K562 (cell line): ENCODE results near the gene HADHB. TPM values are rescaled to one million over a fixed set of nuclear protein-coding genes. Genes with fewer than 3 reads are reported as not detected.

ENCODE experiments used
- BRCA1 ChIP-seq, 2 experiments: fragments of 450-650 bp in 1 of 2; sonication (generic) in 1 of 2; formaldehyde crosslinking in 1 of 2; IDR thresholded peaks; 2 replicates each; pipeline versions ENCODE4 v1.5.0 to v1.6.1; 2017 to 2020; ENCODE audit warnings: mild to moderate bottlenecking in 1 of 2, missing genetic modification reagents in 1 of 2
- DACH1 ChIP-seq: fragments of 450-650 bp; IDR thresholded peaks from 2 replicates; pipeline ENCODE4 v1.6.1; 2018; ENCODE audit not compliant: partially characterized antibody
- FOSL1 ChIP-seq: fragments of 200-800 bp; sonication (Bioruptor generic); conservative IDR thresholded peaks from 2 replicates; pipeline ENCODE4 v1.6.1; 2016; ENCODE audit warnings: missing genetic modification characterization, missing compliant biosample characterization
- FOXJ2 ChIP-seq: fragments of 200-800 bp; sonication (Bioruptor generic); IDR thresholded peaks from 2 replicates; pipeline ENCODE4 v1.6.1; 2016; ENCODE audit warnings: missing genetic modification characterization, missing compliant biosample characterization
- FOXP4 ChIP-seq: sonication (generic); formaldehyde crosslinking; IDR thresholded peaks from 2 replicates; pipeline ENCODE4 v1.8.0; 2022; ENCODE audit warnings: mild to moderate bottlenecking, missing genetic modification reagents, borderline replicate concordance
- HIVEP1 ChIP-seq: fragments of 250-450 bp; sonication (Bioruptor Pico); IDR thresholded peaks from 2 replicates; pipeline ENCODE4 v1.4.0; 2020; ENCODE audit warnings: mild to moderate bottlenecking
- RBFOX2 ChIP-seq: fragments of 200-400 bp; formaldehyde crosslinking; IDR thresholded peaks from 2 replicates; pipeline ENCODE4 v1.6.1; 2017; ENCODE audit warnings: low read depth, mild to moderate bottlenecking, low read length, moderate library complexity
- SETDB1 ChIP-seq: IDR thresholded peaks from one replicate; pipeline ENCODE4 v1.6.1; 2012; ENCODE audit warnings: low read length, control low read depth, inconsistent platforms
- SFPQ ChIP-seq: fragments of 200-400 bp; formaldehyde crosslinking; IDR thresholded peaks from 2 replicates; pipeline ENCODE4 v1.6.1; 2017; ENCODE audit warnings: mild to moderate bottlenecking, low read depth, low read length, moderate library complexity
- SMAD2 ChIP-seq: fragments of 150-350 bp; IDR thresholded peaks from 2 replicates; pipeline ENCODE4 v1.6.1; 2014; ENCODE audit warnings: low read depth, mild to moderate bottlenecking, low read length
- THAP12 ChIP-seq: fragments of 250-450 bp; sonication (Bioruptor Pico); IDR thresholded peaks from 2 replicates; pipeline ENCODE4 v1.9.0; 2021; ENCODE audit warnings: mild to moderate bottlenecking, inconsistent platforms
- TSHZ1 ChIP-seq: fragments of 250-450 bp; sonication (Bioruptor Pico); IDR thresholded peaks from 2 replicates; pipeline ENCODE4 v1.4.0; 2020; ENCODE audit warnings: mild to moderate bottlenecking, moderate library complexity
- ZEB2 ChIP-seq: fragments of 450-650 bp; IDR thresholded peaks from 2 replicates; pipeline ENCODE4 v1.6.1; 2016
- ZNF280A ChIP-seq: fragments of 450-650 bp; IDR thresholded peaks from 2 replicates; pipeline ENCODE4 v1.6.1; 2018; ENCODE audit warnings: mild to moderate bottlenecking, low read depth; ENCODE audit not compliant: partially characterized antibody
- ZNF3 ChIP-seq: fragments of 250-450 bp; sonication (Bioruptor Pico); IDR thresholded peaks from 2 replicates; pipeline ENCODE4 v1.5.0; 2021; ENCODE audit warnings: mild to moderate bottlenecking, moderate library complexity
- ZNF408 ChIP-seq: fragments of 250-450 bp; sonication (Bioruptor Pico); IDR thresholded peaks from 2 replicates; pipeline ENCODE4 v1.4.0; 2020; ENCODE audit warnings: low read depth, mild to moderate bottlenecking, moderate library complexity
- ZNF444 ChIP-seq: fragments of 250-450 bp; sonication (Bioruptor Pico); IDR thresholded peaks from 2 replicates; pipeline ENCODE4 v1.4.0; 2020; ENCODE audit warnings: mild to moderate bottlenecking, moderate library complexity
- ZNF507 ChIP-seq: conservative IDR thresholded peaks from 2 replicates; pipeline ENCODE4 v1.6.1; 2017; ENCODE audit warnings: missing genetic modification characterization, missing compliant biosample characterization
- polyA plus RNA-seq, 8 experiments: library from polyadenylated mRNA; depleted of rRNA in 4 of 8; stranded (reverse) in 5 of 8; unstranded in 3 of 8; fragments of >200 nt; fragmentation: Nextera tagmentation in 2 of 8; fragmentation: Illumina TruSeq in 1 of 8; extraction: Ambion mirVana in 2 of 8; extraction: Trizol in 1 of 8; gene quantifications; 2 replicates each; pipeline versions ENCODE4 v1.2.1 to v1.2.3, GENCODE V29; 2011 to 2014; ENCODE audit warnings: inconsistent platforms in 1 of 8, missing spikeins in 1 of 8
- total RNA-seq, 7 experiments: library from RNA; depleted of rRNA in 6 of 7; stranded (reverse); fragments of >200 nt in 6 of 7; fragmentation: Illumina TruSeq in 2 of 7; extraction: Trizol in 2 of 7; gene quantifications; 2 replicates each; pipeline versions ENCODE4 v1.2.1 to v1.2.3, GENCODE V29; 2011 to 2021; ENCODE audit warnings: low replicate concordance in 1 of 7

HADHB gene
- total and polyA plus RNA-seq, 9 of the 15 experiments (the other 6 are each of a cell fraction or from before 2014, with no cell fraction given): 67.3 to 199 (median 100) TPM

GRCh38 chr2:26316845-26317244, 72.1 kb downstream of the HADHB start (continued):
- TF ChIP-seq THAP12 (CRISPR knock-in tag) (no peak), FOSL1 (no peak), FOXP4 (CRISPR knock-in tag) (no peak), SETDB1 (no peak), DACH1 (no peak), RBFOX2 (no peak), ZNF280A (no peak), TSHZ1 (CRISPR knock-in tag) (no peak), SMAD2 (no peak), FOXJ2 (tag) (no peak), ZNF444 (CRISPR knock-in tag) (no peak), ZEB2 (peak; percentile 65), HIVEP1 (CRISPR knock-in tag) (no peak), ZNF507 (tag) (no peak), SFPQ (no peak), ZNF408 (CRISPR knock-in tag) (no peak), ZNF3 (CRISPR knock-in tag) (no peak), BRCA1 (IDR thresholded peaks at IDR 0.05) (no peak), BRCA1 (CRISPR knock-in tag; IDR thresholded peaks at IDR 0.05) (no peak)
